GM18526 (cell line): ENCODE results near the gene REPS1.

Experiments
- POLR2A ChIP-seq: IDR thresholded peaks from 3 replicates; pipeline ENCODE4 v1.6.1; 2011; ENCODE audit not compliant: insufficient read length; ENCODE audit errors: extremely low read depth

REPS1 gene

GRCh38 chr6:138979813-138980668 is 8.0 kb downstream of the REPS1 start:
- TF ChIP-seq POLR2A, result no peak

- TF ChIP-seq POLR2A, result no peak
These were observed 8.7 kb downstream of the REPS1 start for GRCh38 chr6:138979365-138979764.

GRCh38 chr6:138978229-138978628 is 9.8 kb downstream of the REPS1 start:
- TF ChIP-seq POLR2A, result no peak

- no peak for TF ChIP-seq POLR2A
These were observed 10.3 kb downstream of the REPS1 start for GRCh38 chr6:138977646-138978167.

GRCh38 chr6:138977242-138977641 is 10.8 kb downstream of the REPS1 start:
- TF ChIP-seq POLR2A, result no peak

- no peak for TF ChIP-seq POLR2A
These were observed 12.2 kb downstream of the REPS1 start for GRCh38 chr6:138975815-138976214.

GRCh38 chr6:138973466-138974153 is 14.4 kb downstream of the REPS1 start:
- TF ChIP-seq POLR2A, result no peak

- no peak for TF ChIP-seq POLR2A
These were observed 15.8 kb downstream of the REPS1 start for GRCh38 chr6:138972226-138972665.

- no peak for TF ChIP-seq POLR2A
These were observed 16.5 kb downstream of the REPS1 start for GRCh38 chr6:138971601-138972000.

- no peak for TF ChIP-seq POLR2A
These were observed 17.1 kb downstream of the REPS1 start for GRCh38 chr6:138970856-138971425.

- TF ChIP-seq POLR2A, result no peak
These were observed 17.9 kb downstream of the REPS1 start for GRCh38 chr6:138970159-138970558.

- TF ChIP-seq POLR2A, result no peak
These were observed 21.2 kb downstream of the REPS1 start for GRCh38 chr6:138966870-138967269.

- TF ChIP-seq POLR2A, result no peak
These were observed 22.1 kb downstream of the REPS1 start for GRCh38 chr6:138965971-138966370.

GRCh38 chr6:138965291-138965874 is 22.7 kb downstream of the REPS1 start:
- no peak for TF ChIP-seq POLR2A

- no peak for TF ChIP-seq POLR2A
These were observed 24.0 kb downstream of the REPS1 start for GRCh38 chr6:138964012-138964411.
